Lower lobe of right lung (tissue), 2 donors: ENCODE data around the gene CCDC18. TPM values are rescaled to one million over a fixed set of nuclear protein-coding genes. Genes with fewer than 3 reads are reported as not detected.
A peak's percentile ranks its signal among the peaks of the same experiment; 100 is the strongest.
"Not testable (repeated sequence)": the region's sequence is repeated elsewhere in the genome, so short reads cannot be mapped to it uniquely, and the experiment has no call there.

ENCODE experiments used
- ATAC-seq, 2 donors: fragments of 200-7000 bp; cut with Tn5 transposase; one replicate each; pipeline ENCODE4 v1.9.1; 2020 to 2022; ENCODE audit warnings: mild to moderate bottlenecking in 2 of 2, moderate library complexity in 2 of 2
- DNase-seq: peaks from one replicate; pipeline ENCODE4 v3.0.0-alpha.2; 2020
- H3K27ac ChIP-seq: fragments of 200-600 bp; one replicate; pipeline ENCODE4 v1.8.0; 2022
- H3K27me3 ChIP-seq: fragments of 200-600 bp; one replicate; pipeline ENCODE4 v1.8.0; 2022; ENCODE audit warnings: low read depth
- H3K36me3 ChIP-seq: fragments of 200-600 bp; one replicate; pipeline ENCODE4 v1.8.0; 2022; ENCODE audit warnings: mild to moderate bottlenecking
- H3K4me1 ChIP-seq: fragments of 200-600 bp; one replicate; pipeline ENCODE4 v1.8.0; 2022
- H3K4me3 ChIP-seq: fragments of 200-600 bp; one replicate; pipeline ENCODE4 v1.8.0; 2022; ENCODE audit warnings: mild to moderate bottlenecking
- H3K9me3 ChIP-seq: fragments of 200-600 bp; one replicate; pipeline ENCODE4 v1.8.0; 2022
- intact Hi-C: fragments of 100-400 bp; cut with DNase I; formaldehyde crosslinking; loops from one replicate; pipeline ENCODE4 v1.11.0; 2022
- total RNA-seq: library from RNA; stranded (reverse); fragmentation: NEBNext Ultra II Directional; extraction: Animal tissue kit (Norgen Biotek cat#: 25700); gene quantifications from one replicate; pipeline ENCODE4 v1.2.1, GENCODE V29; 2021
- TF ChIP-seq, protein P1 (sequence below): fragments of 200-600 bp; IDR thresholded peaks from one replicate; pipeline ENCODE4 v1.8.0; 2022; ENCODE audit warnings: antibody characterized with exemption, mild to moderate bottlenecking
- donor health status: DM: no; HTN: yes; CAD: no; lungs with severe emphysema.

The CCDC18 gene
- total RNA-seq, 1 donor from 2014 or later: 6.7 TPM

- H3K36me3 ChIP-seq: peaks cover 4% of the 10 kb centered on the region
- ATAC-seq (peak in 1 of 2 donors; percentile 33), DNase-seq (no peak)
- intact Hi-C loops: no loop called here
- no peaks in the 10 kb centered on the region for H3K4me1 ChIP-seq
- TF ChIP-seq, protein P1, sequence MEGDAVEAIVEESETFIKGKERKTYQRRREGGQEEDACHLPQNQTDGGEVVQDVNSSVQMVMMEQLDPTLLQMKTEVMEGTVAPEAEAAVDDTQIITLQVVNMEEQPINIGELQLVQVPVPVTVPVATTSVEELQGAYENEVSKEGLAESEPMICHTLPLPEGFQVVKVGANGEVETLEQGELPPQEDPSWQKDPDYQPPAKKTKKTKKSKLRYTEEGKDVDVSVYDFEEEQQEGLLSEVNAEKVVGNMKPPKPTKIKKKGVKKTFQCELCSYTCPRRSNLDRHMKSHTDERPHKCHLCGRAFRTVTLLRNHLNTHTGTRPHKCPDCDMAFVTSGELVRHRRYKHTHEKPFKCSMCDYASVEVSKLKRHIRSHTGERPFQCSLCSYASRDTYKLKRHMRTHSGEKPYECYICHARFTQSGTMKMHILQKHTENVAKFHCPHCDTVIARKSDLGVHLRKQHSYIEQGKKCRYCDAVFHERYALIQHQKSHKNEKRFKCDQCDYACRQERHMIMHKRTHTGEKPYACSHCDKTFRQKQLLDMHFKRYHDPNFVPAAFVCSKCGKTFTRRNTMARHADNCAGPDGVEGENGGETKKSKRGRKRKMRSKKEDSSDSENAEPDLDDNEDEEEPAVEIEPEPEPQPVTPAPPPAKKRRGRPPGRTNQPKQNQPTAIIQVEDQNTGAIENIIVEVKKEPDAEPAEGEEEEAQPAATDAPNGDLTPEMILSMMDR: no peak
- H3K4me3 ChIP-seq: no peak overlapping the region
- H3K27me3 ChIP-seq: no peaks in the 10 kb centered on the region
- no peak overlapping the region for H3K27ac ChIP-seq
- peaks cover 12% of the 10 kb centered on the region for H3K9me3 ChIP-seq
Observed at GRCh38 chr1:93164816-93165215, 15.7 kb upstream of the CCDC18 start.

- peaks cover 12% of the 10 kb centered on the region for H3K9me3 ChIP-seq
- H3K27ac ChIP-seq, H3K27me3 ChIP-seq, H3K4me3 ChIP-seq, intact Hi-C loops, DNase-seq, H3K36me3 ChIP-seq, H3K4me1 ChIP-seq, ATAC-seq: not testable (repeated sequence)
Observed at GRCh38 chr1:93165895-93166294, 14.6 kb upstream of the CCDC18 start.

DNA sequence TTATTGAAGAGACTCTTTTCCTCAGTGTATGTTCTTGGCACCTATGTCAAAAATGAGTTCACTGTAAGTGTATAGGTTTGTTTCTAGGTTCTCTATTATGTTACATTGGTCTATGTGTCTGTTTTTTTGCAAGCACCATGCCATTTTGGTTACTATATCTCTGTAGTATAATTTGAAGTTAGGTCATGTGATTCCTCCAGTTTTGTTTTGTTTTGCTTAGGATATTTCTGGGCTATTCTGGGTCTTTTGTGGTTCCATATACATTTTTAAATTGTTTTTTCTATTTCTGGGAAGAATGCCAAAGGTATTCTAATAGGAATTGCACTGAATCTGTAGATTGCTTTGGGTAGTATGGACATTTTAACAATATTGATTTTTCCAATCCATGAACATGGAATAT, 13.5 kb upstream of the CCDC18 start:
- peaks cover 12% of the 10 kb centered on the region for H3K9me3 ChIP-seq
- intact Hi-C loops: no loop called here
- DNase-seq (no peak), ATAC-seq (no peak)
- TF ChIP-seq, protein P1: no peak
- no peak overlapping the region for H3K27ac ChIP-seq
- no peaks in the 10 kb centered on the region for H3K27me3 ChIP-seq
- H3K36me3 ChIP-seq: no peaks in the 10 kb centered on the region
- peaks cover 6% of the 10 kb centered on the region for H3K4me1 ChIP-seq
- H3K4me3 ChIP-seq: no peak overlapping the region

- H3K27ac ChIP-seq, DNase-seq, H3K27me3 ChIP-seq, ATAC-seq, H3K4me3 ChIP-seq, intact Hi-C loops, H3K36me3 ChIP-seq: not testable (repeated sequence)
- Histone ChIP-seq H3K4me1 (peaks cover 26% of the 10 kb centered on the region), H3K9me3 (peaks cover 12% of the 10 kb centered on the region)
Observed at GRCh38 chr1:93170141-93170678, 10.3 kb upstream of the CCDC18 start.

- intact Hi-C loops: no loop called here
- DNase-seq: no peak
- Histone ChIP-seq H3K36me3 (no peaks in the 10 kb centered on the region), H3K4me3 (no peak overlapping the region), H3K9me3 (peaks cover 11% of the 10 kb centered on the region), H3K27me3 (no peaks in the 10 kb centered on the region), H3K27ac (no peak overlapping the region), H3K4me1 (peaks cover 26% of the 10 kb centered on the region)
- TF ChIP-seq, protein P1: no peak
- ATAC-seq: no peak
Observed at GRCh38 chr1:93171549-93172034, 8.9 kb upstream of the CCDC18 start.

DNA sequence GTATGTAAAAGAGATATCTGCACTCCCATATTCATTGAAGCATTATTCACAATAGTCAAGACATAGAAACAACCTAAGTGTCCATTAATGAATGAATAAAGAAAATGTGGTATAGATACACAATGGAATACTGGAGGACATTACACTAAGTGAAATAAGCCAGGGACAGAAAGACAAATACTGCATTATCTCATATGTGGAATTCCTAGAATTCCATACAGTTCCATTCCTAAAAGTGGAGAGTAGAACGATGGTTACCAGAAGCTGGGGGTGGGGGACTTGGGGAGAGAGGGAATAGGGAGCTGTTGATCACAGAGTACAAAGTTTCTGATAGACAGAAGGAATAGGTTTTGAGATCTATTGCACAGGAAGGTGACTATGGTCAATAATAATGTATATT, 7.7 kb upstream of the CCDC18 start:
- Histone ChIP-seq H3K36me3 (no peaks in the 10 kb centered on the region), H3K9me3 (peaks cover 5% of the 10 kb centered on the region), H3K27ac (no peak overlapping the region), H3K27me3 (no peaks in the 10 kb centered on the region), H3K4me3 (no peak overlapping the region), H3K4me1 (peaks cover 36% of the 10 kb centered on the region)
- no peak for ATAC-seq
- intact Hi-C loops: no loop called here
- TF ChIP-seq, protein P1: no peak
- no peak for DNase-seq

DNA sequence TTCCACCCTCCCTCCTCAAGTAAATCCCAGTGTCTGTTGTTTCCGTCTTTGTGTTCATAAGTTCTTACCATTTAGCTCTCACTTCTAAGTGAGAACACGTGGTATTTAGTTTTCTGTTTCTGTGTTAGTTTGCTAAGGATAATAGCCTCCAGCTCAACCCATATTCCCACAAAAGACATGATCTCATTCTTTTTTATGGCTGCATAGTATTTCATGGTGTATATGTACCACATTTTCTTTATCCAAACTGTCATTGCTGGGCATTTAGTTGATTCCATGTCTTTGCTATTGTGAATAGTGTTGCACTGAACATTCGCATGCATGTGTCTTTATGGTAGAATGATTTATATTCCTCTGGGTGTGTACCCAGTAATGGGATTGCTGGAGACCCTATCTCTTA, 5.9 kb upstream of the CCDC18 start:
- peaks cover 47% of the 10 kb centered on the region for H3K4me1 ChIP-seq
- intact Hi-C loops, DNase-seq, H3K4me3 ChIP-seq, H3K27ac ChIP-seq, H3K36me3 ChIP-seq, H3K9me3 ChIP-seq, ATAC-seq, H3K27me3 ChIP-seq: not testable (repeated sequence)
